SIG-M5 treated with dmso at 0.1 percent for 504 hours (cell line): ENCODE results near the gene CAAP1.
"Not testable (repeated sequence)": the region's sequence is repeated elsewhere in the genome, so short reads cannot be mapped to it uniquely, and the experiment has no call there.

Source experiments
- DNase-seq: peaks from one replicate; lab custom pipeline; 2025; ENCODE audit not compliant: unreplicated experiment; lab: John Stamatoyannopoulos, UW

CAAP1 gene

GRCh38 chr9:26850995-26851394 is 41.6 kb downstream of the CAAP1 start:
- DNase-seq = no peak

DNA sequence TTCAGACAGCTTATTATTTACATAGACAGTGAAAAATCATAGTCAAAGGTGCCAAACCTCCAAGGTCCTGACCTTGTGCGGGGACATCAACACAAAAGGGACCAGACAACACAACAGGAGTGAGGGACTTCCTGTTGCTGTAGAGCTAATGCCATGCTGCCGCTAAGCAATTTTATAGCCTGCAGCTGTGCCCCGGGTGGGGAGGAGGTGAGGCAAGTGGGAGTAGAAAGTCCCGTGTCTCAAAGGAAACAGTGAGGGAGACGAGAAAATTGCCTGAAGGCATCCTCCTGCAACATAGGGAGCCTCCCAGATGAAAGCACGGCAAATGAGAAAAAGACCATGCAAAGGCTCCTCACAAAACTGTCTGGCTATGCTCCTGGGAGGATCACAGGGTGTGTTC is 58.8 kb downstream of the CAAP1 start:
- DNase-seq = no peak

DNA sequence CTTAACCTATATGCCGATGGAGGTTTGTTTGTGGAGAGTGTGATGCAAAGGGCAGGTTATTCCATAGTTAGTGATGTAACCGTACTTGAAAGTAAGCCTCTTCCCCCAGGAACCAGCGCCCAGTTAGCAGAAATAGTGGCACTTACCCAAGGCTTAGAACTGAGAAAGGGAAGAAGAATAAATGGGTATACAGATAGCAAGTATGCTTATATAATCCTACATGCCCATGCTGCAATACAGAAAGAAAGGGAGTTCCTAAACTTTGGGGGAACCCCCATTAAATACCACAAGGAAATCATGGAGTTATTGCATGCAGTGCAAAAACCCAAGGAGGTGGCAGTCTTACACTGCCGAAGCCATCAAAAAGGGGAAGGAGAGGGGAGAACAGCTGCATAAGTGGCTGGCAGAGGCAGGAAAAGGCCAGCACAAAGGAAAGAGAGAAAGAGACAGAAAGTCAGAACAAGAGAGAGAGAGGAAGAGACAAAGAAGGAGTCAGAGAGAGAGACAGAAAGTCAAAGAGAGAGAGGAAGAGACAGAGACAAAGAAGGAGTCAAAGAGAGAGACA is 64.1 kb downstream of the CAAP1 start:
- not testable (repeated sequence) for DNase-seq

GRCh38 chr9:26814799-26815198 is 77.8 kb downstream of the CAAP1 start:
- DNase-seq = no peak

DNA sequence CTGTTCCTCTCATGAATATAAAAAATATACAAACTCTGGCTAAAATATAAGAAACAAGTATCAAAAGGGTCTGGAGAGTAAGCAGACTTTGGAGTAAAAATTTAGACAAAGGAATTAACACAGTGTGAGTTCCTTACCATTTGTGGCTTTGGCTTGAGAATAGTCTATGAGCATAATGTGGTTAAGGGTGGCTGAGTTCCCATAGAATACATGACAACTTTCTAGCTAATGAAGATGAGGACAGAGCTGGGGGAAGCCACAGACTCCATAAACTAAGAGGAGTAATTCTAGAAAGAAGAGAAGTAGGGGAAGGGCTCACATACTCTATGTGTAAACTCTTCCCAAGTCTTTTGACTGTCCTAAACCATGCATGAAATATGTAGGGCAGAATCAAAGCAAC is 79.4 kb downstream of the CAAP1 start:
- DNase-seq = no peak

DNA sequence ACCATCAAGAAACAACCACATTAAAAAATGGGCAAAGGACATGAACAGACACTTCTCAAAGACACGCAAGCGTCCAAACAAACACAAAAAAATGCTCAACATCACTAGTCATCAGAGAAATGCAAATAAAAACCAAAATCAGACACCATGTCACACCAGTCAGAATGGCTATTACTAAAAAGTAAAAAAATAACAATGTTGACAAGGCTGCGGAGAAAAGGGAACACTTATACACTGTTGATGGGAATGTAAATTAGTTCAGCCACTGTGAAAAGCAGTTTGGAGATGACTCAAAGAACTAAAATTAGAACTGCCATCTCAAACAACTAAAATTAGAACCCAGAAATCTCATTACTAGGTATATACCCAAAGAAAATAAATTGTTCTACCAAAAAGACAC is 80.4 kb downstream of the CAAP1 start:
- DNase-seq = no peak

DNA sequence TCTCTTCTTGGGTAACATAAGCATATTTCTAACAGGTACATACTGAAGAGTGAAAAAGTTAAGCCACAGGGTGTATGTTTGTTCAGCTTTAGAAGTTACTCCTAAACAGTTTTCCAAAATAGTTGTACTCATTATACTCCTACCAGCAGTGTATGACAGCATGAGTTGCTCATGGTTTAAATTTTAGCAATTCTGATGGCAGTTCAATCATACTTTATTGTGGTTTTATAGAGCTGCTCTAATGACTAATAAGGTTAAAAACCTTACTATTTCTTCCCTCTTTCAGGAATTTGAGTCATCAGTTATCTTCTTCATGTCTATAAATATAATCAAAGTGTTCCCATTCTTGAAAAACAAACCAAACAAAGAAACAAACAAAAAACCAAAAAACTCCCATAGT is 81.5 kb downstream of the CAAP1 start:
- DNase-seq = no peak

- DNase-seq = no peak
Observed at GRCh38 chr9:26809795-26810194, 82.8 kb downstream of the CAAP1 start.

DNA sequence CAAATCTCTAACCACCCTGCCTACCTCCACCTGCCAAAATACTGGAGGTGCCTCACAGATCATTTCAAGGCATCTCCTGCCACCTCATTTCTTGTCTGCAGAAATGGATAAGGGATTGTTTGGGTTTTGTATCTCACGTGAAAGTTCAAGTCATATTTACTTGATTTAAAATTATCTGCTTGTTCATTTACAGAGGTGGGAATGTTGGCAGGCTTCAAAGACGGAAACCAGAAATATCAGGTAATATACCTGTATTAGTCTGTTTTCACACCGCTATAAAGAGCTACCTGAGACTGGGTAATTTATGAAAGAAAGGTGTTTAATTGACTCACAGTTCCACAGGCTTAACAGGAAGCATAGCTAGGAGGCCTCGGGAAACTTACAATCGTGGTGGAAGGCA is 85.4 kb downstream of the CAAP1 start:
- DNase-seq = no peak

DNA sequence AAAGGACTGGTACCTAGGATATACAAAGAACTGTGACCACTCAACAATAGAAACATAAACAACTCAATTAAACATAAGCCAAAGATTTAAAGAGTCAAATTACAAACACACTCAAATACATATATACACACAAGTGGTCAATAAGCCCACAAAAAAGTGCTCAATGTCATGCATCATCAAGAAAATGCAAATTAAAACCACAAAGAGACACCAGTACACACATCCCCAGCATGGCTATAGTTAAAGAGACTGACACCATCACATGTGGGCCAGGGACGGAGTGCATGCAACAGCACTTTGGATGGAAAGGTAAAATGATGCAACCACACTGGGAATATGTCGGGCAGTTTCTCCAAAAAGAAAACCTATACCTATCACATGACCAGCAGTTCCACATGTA is 89.7 kb downstream of the CAAP1 start:
- DNase-seq = no peak

DNA sequence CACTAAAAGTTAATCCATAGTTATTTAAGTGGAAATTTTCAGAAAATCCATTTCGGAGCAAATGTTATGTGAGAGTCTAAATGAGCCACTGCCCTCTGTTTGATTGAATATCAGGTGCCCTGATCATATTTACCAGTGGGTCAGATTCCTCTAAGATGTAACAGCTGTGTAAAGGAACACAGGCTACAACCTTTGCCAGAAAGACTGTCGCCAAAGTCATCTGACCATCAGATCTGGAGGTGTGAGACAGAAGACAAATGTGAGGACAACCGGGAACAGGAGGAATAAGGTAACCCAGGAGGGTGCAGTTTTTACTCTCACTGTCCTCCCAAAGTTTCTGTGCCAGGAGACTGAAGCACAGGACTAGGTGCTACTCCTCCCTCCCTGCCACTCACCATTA is 90.8 kb downstream of the CAAP1 start:
- DNase-seq = no peak

- no peak for DNase-seq
Observed at GRCh38 chr9:26800322-26800721, 92.3 kb downstream of the CAAP1 start.

DNA sequence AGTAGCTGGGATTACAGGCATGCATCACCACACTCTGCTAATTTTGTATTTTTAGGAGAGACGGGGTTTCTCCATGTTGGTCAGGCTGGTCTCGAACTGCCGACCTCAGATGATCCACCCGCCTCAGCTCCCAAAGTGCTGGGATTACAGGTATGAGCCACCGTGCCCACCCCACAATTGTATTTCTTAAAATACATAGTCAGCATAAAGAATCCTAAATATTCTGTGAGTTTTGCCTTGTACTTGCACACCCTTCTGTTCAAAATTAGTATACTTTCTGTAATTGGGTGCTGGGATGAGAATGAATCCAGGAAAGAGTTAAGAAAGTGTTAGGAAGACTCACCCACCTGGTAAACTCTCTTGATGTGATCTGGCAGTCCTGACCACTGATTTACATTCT is 101.3 kb downstream of the CAAP1 start:
- no peak for DNase-seq
